ENCODE results near the gene AGBL1.
A peak's percentile ranks its signal among the peaks of the same experiment; 100 is the strongest.

The AGBL1 gene

GRCh38 chr15:86885616-86886015 is 805.9 kb downstream of the AGBL1 start:
- no peak overlapping the region for H3K27ac Mint-ChIP-seq
- no peak for DNase-seq (ENCODE audit: low spot score in 2 of 2)
- H3K4me1 Mint-ChIP-seq: no peaks in the 10 kb centered on the region
- no peaks in the 10 kb centered on the region for H3K9me3 Mint-ChIP-seq
- no peak overlapping the region for H3K4me3 Mint-ChIP-seq
- ATAC-seq: no peak
- no peaks in the 10 kb centered on the region for H3K36me3 Mint-ChIP-seq

GRCh38 chr15:86892774-86893449 is 813.2 kb downstream of the AGBL1 start:
- no peak for ATAC-seq
- Mint-ChIP-seq H3K36me3 (no peaks in the 10 kb centered on the region), H3K27ac (no peak overlapping the region), H3K4me3 (no peak overlapping the region), H3K9me3 (no peaks in the 10 kb centered on the region), H3K4me1 (no peaks in the 10 kb centered on the region)
- DNase-seq (ENCODE audit: low spot score in 2 of 2): no peak

- DNase-seq (ENCODE audit: low spot score in 2 of 2) (no peak), ATAC-seq (no peak)
- Mint-ChIP-seq H3K36me3 (no peaks in the 10 kb centered on the region), H3K4me1 (no peaks in the 10 kb centered on the region), H3K4me3 (no peak overlapping the region), H3K27ac (no peak overlapping the region), H3K9me3 (no peaks in the 10 kb centered on the region)
These were observed 814.6 kb downstream of the AGBL1 start for GRCh38 chr15:86894269-86894668.

GRCh38 chr15:86903642-86904421 is 824.2 kb downstream of the AGBL1 start:
- Mint-ChIP-seq H3K36me3 (no peaks in the 10 kb centered on the region), H3K4me3 (no peak overlapping the region), H3K4me1 (no peaks in the 10 kb centered on the region), H3K27ac (no peak overlapping the region), H3K9me3 (peaks cover 4% of the 10 kb centered on the region)
- ATAC-seq: no peak
- no peak for DNase-seq (ENCODE audit: low spot score in 2 of 2)

GRCh38 chr15:86905625-86906256 is 826.1 kb downstream of the AGBL1 start:
- Mint-ChIP-seq H3K27ac (no peak overlapping the region), H3K4me3 (no peak overlapping the region), H3K4me1 (no peaks in the 10 kb centered on the region), H3K9me3 (peaks cover 4% of the 10 kb centered on the region), H3K36me3 (no peaks in the 10 kb centered on the region)
- no peak for DNase-seq (ENCODE audit: low spot score in 2 of 2)
- ATAC-seq: no peak

- DNase-seq (ENCODE audit: low spot score in 2 of 2) (no peak), ATAC-seq (no peak)
- Mint-ChIP-seq H3K36me3 (no peaks in the 10 kb centered on the region), H3K27ac (no peak overlapping the region), H3K4me3 (no peak overlapping the region), H3K9me3 (peaks cover 4% of the 10 kb centered on the region), H3K4me1 (no peaks in the 10 kb centered on the region)
These were observed 826.7 kb downstream of the AGBL1 start for GRCh38 chr15:86906376-86906775.

- Mint-ChIP-seq H3K4me1 (no peaks in the 10 kb centered on the region), H3K36me3 (no peaks in the 10 kb centered on the region), H3K9me3 (peaks cover 4% of the 10 kb centered on the region), H3K27ac (no peak overlapping the region), H3K4me3 (no peak overlapping the region)
- ATAC-seq: no peak
- DNase-seq (ENCODE audit: low spot score in 2 of 2): no peak
These were observed 831.4 kb downstream of the AGBL1 start for GRCh38 chr15:86911022-86911421.

GRCh38 chr15:86912661-86913060 is 833.0 kb downstream of the AGBL1 start:
- ATAC-seq (no peak), DNase-seq (ENCODE audit: low spot score in 2 of 2) (no peak)
- Mint-ChIP-seq H3K9me3 (peaks cover 4% of the 10 kb centered on the region), H3K4me3 (no peak overlapping the region), H3K4me1 (no peaks in the 10 kb centered on the region), H3K27ac (no peak overlapping the region), H3K36me3 (no peaks in the 10 kb centered on the region)

GRCh38 chr15:86915811-86916331 is 836.2 kb downstream of the AGBL1 start:
- Mint-ChIP-seq H3K36me3 (no peaks in the 10 kb centered on the region), H3K4me1 (no peaks in the 10 kb centered on the region), H3K27ac (no peak overlapping the region), H3K4me3 (no peak overlapping the region), H3K9me3 (no peaks in the 10 kb centered on the region)
- DNase-seq (ENCODE audit: low spot score in 2 of 2) (no peak), ATAC-seq (peak; percentile 19)

- no peaks in the 10 kb centered on the region for H3K36me3 Mint-ChIP-seq
- no peaks in the 10 kb centered on the region for H3K4me1 Mint-ChIP-seq
- ATAC-seq: no peak
- DNase-seq (ENCODE audit: low spot score in 2 of 2): no peak
- H3K27ac Mint-ChIP-seq: no peak overlapping the region
- H3K9me3 Mint-ChIP-seq: no peaks in the 10 kb centered on the region
- no peak overlapping the region for H3K4me3 Mint-ChIP-seq
These were observed 837.1 kb downstream of the AGBL1 start for GRCh38 chr15:86916671-86917360.

GRCh38 chr15:86917361-86917671 is 837.6 kb downstream of the AGBL1 start:
- Mint-ChIP-seq H3K4me3 (no peak overlapping the region), H3K27ac (no peak overlapping the region), H3K9me3 (no peaks in the 10 kb centered on the region), H3K4me1 (no peaks in the 10 kb centered on the region), H3K36me3 (no peaks in the 10 kb centered on the region)
- DNase-seq (ENCODE audit: low spot score in 2 of 2): no peak
- no peak for ATAC-seq

GRCh38 chr15:86919581-86919980 is 839.9 kb downstream of the AGBL1 start:
- H3K27ac Mint-ChIP-seq: no peak overlapping the region
- no peaks in the 10 kb centered on the region for H3K9me3 Mint-ChIP-seq
- no peaks in the 10 kb centered on the region for H3K36me3 Mint-ChIP-seq
- DNase-seq (ENCODE audit: low spot score in 2 of 2) (no peak), ATAC-seq (no peak)
- no peak overlapping the region for H3K4me3 Mint-ChIP-seq
- H3K4me1 Mint-ChIP-seq: no peaks in the 10 kb centered on the region

GRCh38 chr15:86929461-86929860 is 849.8 kb downstream of the AGBL1 start:
- H3K4me1 Mint-ChIP-seq: no peaks in the 10 kb centered on the region
- DNase-seq (ENCODE audit: low spot score in 2 of 2): no peak
- no peak overlapping the region for H3K4me3 Mint-ChIP-seq
- H3K9me3 Mint-ChIP-seq: no peaks in the 10 kb centered on the region
- no peak overlapping the region for H3K27ac Mint-ChIP-seq
- H3K36me3 Mint-ChIP-seq: no peaks in the 10 kb centered on the region
- ATAC-seq: no peak

- Mint-ChIP-seq H3K9me3 (peaks cover 2% of the 10 kb centered on the region), H3K4me1 (no peaks in the 10 kb centered on the region), H3K27ac (no peak overlapping the region), H3K4me3 (no peak overlapping the region), H3K36me3 (no peaks in the 10 kb centered on the region)
- ATAC-seq (no peak), DNase-seq (ENCODE audit: low spot score in 2 of 2) (no peak)
These were observed 852.8 kb downstream of the AGBL1 start for GRCh38 chr15:86932456-86932855.

GRCh38 chr15:86935841-86936240 is 856.2 kb downstream of the AGBL1 start:
- no peaks in the 10 kb centered on the region for H3K4me1 Mint-ChIP-seq
- H3K4me3 Mint-ChIP-seq: no peak overlapping the region
- H3K9me3 Mint-ChIP-seq: peaks cover 2% of the 10 kb centered on the region
- H3K27ac Mint-ChIP-seq: no peak overlapping the region
- H3K36me3 Mint-ChIP-seq: no peaks in the 10 kb centered on the region
- ATAC-seq (no peak), DNase-seq (ENCODE audit: low spot score in 2 of 2) (no peak)

All from stimulated activated effector memory CD8-positive, alpha-beta T cell treated with anti-CD3 and anti-CD28 coated beads, Interleukin-12 subunit alpha, Interleukin-12 subunit beta, amount 100 ng/mL, for 72 hours (primary cell).